Stimulated activated CD4-positive, alpha-beta T cell treated with anti-CD3 and anti-CD28 coated beads, Interleukin-4, amount 100 ng/mL, for 4 hours (primary cell): ENCODE data around the gene LY86.
A peak's percentile ranks its signal among the peaks of the same experiment; 100 is the strongest.
"Not testable (repeated sequence)": the region's sequence is repeated elsewhere in the genome, so short reads cannot be mapped to it uniquely, and the experiment has no call there.

Experiments
- DNase-seq, 2 experiments: peaks; one replicate each; pipeline ENCODE4 v3.0.0-alpha.2; 2020

The LY86 gene

DNA sequence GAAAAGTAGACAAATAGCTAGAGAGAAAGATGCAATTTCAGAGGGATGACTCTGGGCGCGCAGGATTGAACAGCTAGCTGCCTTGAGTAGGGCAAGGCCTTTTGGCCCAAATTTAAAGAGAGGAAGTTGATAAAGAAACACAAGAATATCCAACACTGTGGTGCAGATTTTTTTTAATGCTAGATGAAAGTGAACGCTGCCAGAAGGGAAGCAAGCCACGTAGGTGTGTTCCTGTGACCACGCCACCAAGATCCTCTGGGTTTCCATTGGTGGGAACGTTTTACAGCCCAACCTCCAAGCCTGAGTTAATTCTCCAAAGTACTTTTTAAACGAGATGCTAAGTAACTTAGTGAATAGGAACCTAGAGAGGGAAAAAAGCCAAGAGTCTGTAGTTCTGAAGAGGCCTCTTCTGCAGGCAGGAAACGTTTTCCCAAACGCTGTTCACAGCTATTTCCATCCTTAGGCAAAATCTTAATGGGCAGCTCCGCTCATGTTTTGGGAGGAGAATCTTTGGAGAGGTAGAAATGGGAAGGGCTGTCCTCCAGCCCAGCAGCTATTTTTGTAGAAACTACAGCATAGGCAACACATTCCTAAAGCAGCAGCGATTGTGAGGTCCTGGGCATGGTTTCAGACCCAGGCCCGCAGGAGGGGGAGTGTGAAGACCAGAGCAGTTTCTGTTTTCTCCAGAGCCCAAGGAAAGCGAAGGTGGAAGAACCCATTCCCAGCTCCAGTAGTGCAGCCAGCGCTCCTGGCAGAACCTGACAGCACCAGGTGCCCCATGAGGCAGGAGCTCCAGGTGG is 8.2 kb downstream of the LY86 start:
- DNase-seq, result no peak

GRCh38 chr6:6597682-6598081 is 9.2 kb downstream of the LY86 start:
- DNase-seq, result no peak

DNA sequence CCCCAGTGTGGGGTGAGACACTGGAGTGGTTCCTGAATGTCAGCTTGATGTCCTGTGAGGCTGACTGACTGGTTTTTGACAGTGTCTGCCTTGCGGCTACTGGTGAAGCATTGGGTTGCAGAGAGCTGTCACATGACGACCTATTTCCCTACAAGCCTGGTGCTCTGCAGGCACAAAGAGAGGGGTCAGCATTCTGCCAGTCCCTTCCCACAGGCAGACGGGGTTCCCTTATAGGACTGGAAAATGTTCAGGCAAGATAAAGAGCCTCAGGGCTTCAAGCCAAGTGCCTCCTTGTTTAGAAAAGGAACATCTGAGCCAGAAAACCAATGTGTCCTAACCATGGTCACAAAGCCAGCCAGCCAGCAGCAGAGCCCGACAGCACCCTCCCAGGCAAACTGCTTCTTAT is 11.0 kb downstream of the LY86 start:
- no peak for DNase-seq

GRCh38 chr6:6600875-6601274 is 12.4 kb downstream of the LY86 start:
- no peak for DNase-seq

GRCh38 chr6:6602262-6602661 is 13.7 kb downstream of the LY86 start:
- DNase-seq, result no peak

GRCh38 chr6:6603317-6603716 is 14.8 kb downstream of the LY86 start:
- no peak for DNase-seq

DNA sequence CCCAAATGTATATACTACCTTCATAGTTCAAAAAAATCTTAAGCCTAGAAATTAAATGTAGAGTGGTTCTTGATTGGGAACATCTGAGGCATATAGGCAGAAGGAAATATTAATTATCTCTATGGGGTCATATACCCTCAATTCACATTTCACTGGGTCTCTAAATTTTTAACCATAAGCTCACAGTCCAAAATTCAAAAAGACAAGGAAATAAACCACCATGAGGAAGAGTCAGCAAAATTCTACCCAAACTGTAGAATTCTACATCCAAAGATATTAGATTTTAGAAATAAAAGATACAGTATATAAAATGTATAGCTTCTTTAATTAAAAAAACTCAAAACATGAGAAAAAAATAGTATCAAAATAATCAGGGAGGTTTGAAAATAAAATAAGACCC is 15.5 kb downstream of the LY86 start:
- no peak for DNase-seq

GRCh38 chr6:6604566-6604965 is 16.0 kb downstream of the LY86 start:
- no peak for DNase-seq

- no peak for DNase-seq
Measured at GRCh38 chr6:6605873-6606272, 17.4 kb downstream of the LY86 start.

GRCh38 chr6:6606391-6607030 is 18.0 kb downstream of the LY86 start:
- not testable (repeated sequence) for DNase-seq

DNA sequence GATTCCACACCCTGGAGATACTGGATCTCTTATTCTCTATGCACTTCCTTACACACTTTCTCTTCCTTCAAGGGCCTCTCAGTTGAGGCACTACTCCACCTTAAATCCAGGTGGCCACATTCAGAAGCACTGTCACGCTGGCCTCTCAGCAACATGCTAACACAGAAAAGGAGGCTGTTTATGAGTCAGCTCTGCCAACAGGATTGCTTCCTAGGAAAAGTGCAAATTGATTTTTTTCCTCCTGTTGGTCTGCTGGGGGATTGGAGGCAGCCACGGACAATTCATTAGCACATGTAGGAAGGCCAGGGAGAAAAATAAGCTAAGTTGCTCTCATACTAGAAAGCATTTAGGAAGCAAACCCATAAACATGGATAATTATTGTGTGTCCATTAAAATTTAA is 20.9 kb downstream of the LY86 start:
- DNase-seq, result no peak

DNA sequence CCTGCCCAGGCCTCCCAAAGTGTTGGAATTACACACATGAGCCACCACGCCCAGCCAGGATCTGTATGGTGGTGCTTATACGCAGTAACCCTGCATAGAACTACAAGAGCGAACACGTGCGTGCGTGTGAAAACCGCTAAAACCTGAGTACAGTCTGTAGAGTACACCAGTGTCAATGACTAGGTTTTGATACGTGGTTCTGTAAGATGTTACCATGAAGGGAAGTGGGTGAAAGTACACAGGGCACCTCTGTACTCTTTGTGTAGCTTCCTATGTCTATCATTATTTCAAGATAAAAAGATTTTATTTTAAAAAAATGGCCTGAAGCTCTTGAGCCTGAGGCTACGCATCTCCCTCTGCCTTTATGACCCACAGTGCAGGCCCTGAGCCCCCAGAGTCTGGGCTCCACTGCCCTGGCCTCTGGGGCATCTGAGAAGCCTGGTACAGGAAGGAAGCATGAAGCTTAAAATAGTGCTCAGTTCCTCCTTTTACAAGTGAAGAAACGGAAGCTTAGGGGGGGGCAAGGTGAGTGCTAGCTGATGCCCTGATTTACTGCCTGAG is 21.6 kb downstream of the LY86 start:
- peak in 1 of 2 experiments; percentile 50 for DNase-seq

- no peak for DNase-seq
Measured at GRCh38 chr6:6611486-6611885, 23.0 kb downstream of the LY86 start.

DNA sequence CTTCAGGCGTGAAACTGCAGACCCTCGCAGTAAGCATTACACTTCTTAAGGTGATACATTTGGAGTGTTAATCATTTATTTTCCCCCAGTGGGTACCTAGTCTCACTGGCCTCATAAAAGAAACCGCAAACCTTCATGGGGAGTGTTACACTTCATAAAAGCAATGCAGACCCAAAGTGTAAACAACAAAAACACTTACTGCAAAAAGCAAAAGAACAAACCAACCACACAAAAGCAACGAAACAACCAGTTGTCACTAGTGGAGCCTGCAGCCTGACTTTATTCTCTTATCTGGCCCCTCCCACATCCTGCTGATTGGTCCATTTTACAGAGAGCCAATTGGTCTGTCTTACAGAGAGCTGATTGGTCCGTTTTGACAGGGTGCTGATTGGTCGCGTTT is 23.8 kb downstream of the LY86 start:
- DNase-seq, result no peak

- not testable (repeated sequence) for DNase-seq
Measured at GRCh38 chr6:6613103-6613718, 24.7 kb downstream of the LY86 start.

- DNase-seq, result no peak
Measured at GRCh38 chr6:6614096-6614982, 25.8 kb downstream of the LY86 start.

DNA sequence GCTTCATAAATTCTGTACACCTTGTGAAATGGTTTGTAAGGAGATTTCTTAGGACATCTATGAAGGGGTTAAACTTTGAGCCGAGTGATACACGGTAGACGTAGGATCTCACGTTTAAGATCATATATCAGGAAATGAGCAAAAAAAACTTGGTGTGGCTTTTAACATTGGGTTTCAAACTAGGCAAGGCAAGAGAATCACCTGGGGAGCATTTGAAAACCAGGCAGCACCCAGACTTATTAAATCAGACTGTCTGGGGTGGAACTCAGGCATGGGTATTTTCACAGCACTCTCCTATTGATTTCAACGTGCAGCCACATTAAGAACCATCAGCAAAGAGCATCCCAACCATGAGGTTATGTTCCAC is 26.4 kb downstream of the LY86 start:
- DNase-seq, result no peak

DNA sequence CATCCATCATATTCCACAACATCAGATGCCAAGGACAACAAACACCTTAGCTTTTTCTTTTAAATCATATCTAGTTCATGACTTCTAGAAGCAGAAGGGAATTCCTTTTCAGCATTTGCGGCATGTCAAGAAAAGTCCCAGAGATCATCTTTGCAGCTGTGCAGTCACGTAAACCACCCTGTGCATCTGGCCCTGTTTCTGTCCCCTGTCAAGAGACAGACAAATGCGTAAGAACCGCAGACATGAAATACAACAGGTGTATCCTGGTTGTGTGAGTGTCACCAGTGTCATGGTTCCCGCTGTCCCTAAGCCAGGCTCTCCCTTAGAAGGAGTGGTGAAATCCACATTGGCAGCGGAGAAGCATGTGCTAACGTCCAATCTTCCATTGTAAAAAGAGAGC is 28.1 kb downstream of the LY86 start:
- DNase-seq, result no peak

DNA sequence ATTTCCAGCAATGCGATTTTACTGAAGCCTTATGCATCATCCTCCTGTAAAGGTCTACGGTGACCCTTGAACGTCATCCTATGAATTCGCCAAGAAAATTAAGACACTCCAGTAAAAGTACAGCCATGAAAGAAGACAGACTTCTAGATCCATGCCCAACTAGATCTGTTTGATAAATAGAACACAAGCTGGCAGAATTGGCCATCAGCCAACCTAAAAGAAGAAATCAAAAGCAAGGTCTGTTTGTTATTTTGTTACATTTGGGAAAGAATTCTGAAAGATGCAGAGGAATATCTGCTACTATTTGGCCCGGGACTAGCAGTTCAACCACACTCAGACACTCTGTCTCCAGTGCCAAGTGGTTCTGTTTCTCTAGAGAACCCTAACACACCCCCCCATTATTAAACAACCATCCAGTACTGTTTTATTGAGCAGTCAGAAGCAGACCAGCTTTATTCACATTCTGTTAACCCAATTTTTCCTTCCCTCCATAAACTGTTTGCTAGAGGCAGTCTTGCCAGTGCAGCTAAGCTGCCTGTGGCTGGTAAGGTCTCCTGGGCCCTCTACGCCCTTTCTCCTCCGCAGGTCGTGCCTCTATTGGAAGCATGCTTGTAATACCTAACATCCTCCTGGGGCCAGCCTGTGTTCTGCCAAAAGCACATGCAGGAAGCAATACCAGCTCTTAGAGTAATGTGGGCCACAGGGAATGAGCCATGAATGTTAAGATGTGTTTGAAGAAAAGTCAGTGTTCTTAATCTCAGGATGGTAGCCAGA is 30.7 kb downstream of the LY86 start:
- DNase-seq, result no peak

DNA sequence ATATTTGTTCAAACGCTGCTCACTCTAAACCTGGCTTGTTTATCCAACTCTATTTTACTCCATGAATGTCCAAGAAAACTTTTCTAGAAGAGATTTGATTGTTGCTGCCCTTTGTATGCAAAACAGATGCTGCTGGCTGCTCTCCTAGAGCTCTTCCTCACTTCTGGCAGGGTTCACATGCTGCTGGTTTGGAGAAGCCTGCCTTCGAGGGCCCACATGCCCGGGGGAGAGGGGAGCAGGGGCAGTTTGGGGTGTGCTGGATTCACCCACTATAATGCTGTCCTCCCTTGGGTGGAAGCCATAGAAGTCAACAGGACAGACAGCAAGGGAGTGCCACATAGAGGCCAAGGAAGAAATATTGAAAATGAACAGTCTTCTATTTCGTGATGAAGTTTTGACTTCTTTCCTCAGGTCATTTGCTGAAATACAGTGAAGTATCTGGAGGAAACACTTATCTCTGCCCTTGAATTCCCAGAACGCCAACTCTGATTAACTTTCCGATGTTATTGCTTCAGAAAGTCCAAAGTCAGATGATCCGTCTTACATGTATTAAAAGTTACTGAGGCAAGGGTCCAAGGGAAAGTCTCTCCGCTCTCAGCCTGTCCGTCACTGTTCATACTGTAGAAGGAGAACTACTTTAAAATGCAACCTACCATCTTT is 32.4 kb downstream of the LY86 start:
- no peak for DNase-seq

DNA sequence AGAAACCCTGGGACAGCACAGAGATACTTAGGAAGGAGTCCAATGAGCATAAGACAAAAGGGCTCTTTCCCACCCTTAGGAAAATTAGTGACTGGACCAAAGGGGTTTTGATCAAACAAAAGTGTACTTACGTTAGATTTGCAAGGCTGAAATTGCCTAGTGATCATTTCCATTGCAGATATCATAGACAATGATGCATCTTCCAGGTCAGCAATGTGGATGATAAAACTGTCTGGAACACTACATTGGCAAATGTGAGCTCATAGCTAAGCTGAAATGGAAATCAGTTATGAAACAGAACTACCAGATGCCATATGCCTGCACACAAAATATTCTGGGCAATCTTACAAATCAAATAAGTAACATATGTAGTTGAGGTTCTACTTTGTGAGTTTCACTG is 34.0 kb downstream of the LY86 start:
- DNase-seq, result no peak

GRCh38 chr6:6623553-6623952 is 35.0 kb downstream of the LY86 start:
- no peak for DNase-seq
